ENCODE measurements around the gene RASGRP2.

Gene RASGRP2

DNA sequence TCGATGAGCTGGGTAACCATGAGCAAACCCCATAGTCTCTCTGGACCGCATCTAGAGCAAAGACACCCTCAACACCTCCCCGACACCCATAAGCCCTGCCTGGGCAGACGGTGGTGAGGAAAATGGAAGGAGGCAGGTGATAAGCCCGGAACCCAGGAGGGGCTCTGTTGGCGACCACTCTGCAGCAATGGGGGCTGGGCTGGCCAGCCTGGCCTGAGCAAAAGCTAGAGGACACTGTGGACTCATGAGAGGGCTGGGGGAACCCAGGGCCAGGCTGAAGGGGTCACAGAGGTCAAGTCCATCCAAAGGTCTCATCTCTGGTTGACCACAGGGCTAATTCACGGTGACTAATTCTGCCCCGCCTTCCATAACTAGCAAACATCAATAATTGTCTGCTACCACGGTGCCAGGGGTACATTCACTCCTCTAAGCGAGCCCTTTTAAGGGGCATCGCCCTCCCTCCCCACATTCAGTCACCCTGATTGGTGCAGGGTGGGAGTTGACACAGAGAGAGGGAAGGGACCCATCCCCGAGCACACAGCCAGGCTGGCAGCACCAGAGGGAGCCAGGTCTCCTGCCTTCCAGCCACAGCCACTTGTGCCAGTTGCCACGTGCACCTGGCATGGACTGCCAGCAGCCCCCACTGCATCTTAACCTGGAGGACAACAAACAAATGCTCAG lies 11.9 kb upstream of the RASGRP2 start:
- no peak for DNase-seq

DNA sequence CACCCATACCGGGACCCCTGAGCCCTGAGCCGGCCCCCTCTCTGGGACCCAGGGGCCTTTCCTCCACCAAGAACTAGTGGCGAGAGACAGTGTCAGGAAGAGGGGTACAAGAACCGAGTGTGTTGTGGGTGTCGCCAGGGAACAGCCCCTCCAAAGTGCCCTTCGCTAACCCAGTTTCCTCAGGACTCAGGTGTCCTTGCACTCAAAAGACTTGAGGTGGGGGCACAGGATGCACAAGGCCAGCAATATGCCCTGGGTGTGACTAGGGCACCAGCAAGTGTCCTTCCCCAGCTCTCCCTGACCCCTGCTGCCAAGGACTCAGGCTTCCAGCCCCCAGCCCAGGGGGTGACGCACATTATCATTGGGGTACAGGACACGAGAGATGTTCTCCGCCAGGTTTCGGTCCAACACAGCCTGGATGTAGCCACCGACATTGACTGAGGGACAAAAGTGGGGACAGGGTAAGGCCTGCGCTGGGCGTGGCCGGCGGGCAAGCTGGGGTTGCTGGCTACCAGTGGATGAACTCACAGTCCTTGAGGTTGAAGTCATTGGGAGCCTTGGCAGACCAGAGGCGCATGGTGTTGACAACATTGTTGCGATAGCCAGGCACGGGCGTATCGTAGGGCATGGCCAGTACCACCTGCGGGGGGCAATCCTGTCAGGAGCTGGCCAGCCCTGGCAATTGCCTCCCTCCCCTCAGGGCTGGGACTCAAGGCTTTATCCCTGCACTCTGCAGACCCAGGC lies 11.1 kb upstream of the RASGRP2 start:
- no peak for DNase-seq

GRCh38 chr11:64754124-64754918 lies 10.4 kb upstream of the RASGRP2 start:
- no peak for DNase-seq

- DNase-seq = no peak
These were observed 9.6 kb upstream of the RASGRP2 start for GRCh38 chr11:64753380-64754123.

DNA sequence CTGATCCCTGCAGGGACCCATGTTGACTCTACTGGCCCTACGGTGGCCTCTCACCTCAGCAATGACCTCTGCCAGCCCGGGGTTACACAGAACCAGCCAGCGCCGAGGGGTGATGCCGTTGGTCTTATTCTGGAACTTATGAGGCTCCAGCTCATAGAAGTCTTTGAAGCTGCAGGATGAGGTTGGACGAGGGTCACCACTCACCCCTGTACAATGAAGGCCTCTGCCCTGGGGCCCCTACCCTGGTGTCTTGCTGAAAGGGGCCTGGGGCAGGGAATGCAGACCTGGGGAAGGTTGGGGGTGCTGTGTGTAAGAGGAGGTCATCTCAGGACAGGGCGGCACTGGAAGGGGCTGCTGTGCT lies 9.1 kb upstream of the RASGRP2 start:
- DNase-seq = no peak

DNA sequence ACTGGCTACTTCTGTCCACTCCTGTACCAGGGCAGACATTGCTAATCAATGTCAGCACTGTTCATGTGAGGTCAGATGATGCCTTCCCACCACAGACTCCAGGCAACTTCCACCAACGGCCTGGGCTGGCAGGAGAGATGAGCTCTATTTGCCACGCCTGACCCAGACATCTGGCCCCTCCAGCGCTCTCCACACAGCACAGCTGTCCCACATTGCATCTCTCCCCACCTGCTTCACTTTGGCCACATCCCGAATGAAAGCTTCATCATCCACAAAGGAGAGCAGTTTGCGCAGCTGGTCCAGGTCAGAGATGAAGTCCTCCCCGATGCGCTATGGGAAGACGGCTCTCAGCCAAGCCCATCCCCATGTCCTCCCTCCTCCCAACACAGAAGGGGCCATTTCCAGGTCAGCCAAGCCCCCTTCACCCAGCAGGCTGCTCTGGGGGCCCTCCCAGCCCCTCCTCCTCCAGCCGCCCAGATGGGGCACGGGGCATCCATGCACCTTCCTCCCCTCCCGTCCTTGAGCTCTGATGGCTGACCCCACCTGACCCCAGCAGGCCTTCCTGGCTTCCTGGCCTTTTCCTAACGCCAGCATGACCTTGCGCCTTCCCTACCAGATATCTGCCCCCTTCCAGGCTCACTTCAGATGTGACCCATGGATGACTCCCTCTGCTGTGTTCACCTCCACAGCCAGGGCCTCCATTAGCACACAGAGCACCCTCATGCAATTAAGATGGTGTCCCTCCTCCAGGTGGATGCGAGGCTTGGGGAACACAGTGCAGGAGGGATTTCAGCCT lies 8.4 kb upstream of the RASGRP2 start:
- no peak for DNase-seq

DNA sequence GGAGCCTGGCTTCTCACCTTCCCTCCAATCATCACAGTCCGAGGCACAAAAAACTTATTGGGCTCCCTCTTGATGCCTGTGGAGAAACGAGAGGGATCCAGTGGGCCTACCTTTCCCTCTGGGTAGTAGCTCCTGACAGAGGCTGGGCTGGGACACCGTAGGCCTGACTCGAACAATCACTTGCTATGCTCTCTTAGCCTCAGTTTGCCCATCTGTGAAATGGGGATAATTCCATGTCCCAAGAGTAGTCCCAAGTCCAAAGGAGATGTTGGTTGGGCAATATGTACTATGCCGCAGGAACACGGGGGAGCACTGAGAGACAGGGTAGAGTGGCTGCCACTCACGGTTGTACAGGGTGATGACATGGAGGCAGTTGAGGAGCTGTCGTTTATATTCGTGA lies 7.6 kb upstream of the RASGRP2 start:
- no peak for DNase-seq

DNA sequence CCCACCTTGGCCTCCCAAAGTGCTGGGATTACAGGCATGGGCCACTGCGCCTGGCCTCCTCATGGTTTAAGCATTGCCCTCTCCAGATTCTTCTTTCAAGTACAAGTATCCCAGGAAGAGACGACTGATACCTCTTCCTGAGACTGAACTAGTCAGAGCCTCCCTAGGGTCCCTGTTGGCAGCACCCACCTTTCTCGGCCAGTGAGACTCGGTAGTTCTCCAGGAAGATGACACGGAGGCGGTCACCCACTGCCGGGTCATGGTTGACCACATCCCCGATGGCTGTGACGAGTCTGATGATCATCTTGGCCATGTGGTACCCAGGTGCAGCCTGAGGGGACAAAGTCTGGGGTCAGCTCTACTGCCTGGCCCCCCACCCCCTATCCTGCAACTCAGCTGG lies 7.2 kb upstream of the RASGRP2 start:
- no peak for DNase-seq

DNA sequence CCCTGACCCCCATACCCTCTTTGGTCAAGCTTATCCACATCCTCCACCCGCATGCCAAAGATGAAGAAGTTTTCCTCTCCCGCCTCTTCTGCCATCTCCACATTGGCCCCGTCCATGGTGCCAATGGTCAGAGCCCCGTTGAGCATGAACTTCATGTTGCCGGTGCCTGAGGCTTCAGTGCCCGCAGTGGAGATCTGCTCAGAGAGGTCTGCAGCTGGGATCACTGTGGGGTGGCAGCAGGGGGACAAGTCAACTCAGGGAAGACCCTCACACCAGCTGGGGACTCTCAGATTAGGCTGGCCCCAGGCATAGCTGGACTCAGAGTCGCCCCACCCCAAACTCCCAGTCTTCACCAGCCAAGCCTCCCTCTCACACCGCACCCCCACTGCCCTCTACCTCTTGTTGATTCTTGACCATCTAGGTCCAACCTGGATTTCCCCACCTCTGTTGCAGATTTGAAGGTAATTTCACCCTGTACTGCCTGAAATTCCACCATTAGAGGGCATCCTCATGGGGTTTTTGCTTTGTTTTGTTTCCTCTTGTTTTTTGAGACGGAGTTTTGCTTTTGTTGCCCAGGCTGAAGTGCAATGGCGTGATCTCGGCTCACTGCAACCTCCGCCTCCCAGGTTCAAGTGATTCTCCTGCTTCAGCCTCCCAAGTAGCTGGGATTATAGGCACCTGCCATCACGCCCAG lies 6.6 kb upstream of the RASGRP2 start:
- no peak for DNase-seq

DNA sequence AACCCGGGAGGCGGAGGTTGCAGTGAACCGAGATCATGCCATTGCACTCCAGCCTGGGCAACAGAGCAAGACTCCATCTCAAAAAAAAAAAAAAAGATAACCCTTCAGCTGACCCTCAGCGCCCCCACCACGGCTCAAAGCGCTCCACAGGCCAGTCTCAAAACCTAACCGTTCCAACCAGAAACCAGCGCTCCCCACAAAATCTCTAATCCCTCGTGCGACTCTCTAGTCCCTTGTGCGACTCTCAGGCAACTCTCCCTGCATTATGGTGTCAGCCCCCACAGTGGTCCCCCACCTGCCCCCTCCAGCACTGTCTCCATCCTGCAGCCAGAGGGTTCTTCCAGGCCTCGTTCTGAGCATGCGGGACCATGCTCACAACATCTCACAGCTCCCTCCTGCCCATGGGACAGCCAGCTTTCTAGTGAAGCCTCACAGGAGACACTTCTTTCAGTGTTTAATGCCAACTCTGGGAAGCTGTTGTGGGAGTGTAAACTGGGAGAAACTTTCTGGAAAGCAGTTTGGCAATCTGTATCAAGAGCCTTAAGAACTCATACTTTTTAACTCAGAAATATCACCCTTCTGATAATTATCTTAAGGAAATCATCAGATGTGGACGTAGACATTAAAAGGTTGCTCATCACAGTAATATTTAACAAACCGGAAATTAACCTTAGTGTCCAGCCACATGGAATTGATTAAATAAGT lies 4.2 kb upstream of the RASGRP2 start:
- DNase-seq = peak in 1 of 5 donors; percentile 3

DNA sequence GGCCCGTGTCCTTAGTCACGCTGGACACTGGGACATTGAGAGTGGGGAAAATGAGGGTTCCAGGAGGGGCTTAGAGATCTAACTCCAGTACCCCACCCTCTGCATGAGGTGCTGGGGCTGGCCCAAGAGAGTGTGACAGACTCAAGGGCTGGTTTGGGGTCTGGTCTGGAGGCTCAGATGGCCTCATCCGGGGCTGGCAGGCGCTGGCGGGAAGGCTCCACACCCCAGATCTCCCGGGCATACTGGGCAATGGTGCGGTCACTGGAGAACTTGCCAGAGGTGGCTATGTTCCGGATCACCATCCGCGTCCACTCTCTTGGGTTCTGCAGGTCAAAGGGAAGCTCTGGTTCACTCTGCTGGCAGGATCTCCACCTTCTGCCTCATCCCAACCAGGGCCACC lies 2.5 kb upstream of the RASGRP2 start:
- no peak for DNase-seq

GRCh38 chr11:64745521-64746328 lies 1.8 kb upstream of the RASGRP2 start:
- DNase-seq = peak; percentile 58 to 89 (median 71)

- peak; percentile 70 to 91 (median 79) for DNase-seq
These were observed 1.2 kb upstream of the RASGRP2 start for GRCh38 chr11:64745189-64745520.

- peak in 3 of 5 donors; percentile 33 to 59 (median 41) for DNase-seq
These were observed 724 bp upstream of the RASGRP2 start for GRCh38 chr11:64744544-64745188.

- peak; percentile 48 to 75 (median 69) for DNase-seq
These were observed 902 bp downstream of the RASGRP2 start for GRCh38 chr11:64742889-64743590.

GRCh38 chr11:64742087-64742888 lies 1.7 kb downstream of the RASGRP2 start:
- no peak for DNase-seq

GRCh38 chr11:64741375-64742086 lies 2.4 kb downstream of the RASGRP2 start:
- no peak for DNase-seq

Data from T-helper 1 cell (primary cell).